ENCODE measurements around the gene FAM229A. TPM values are rescaled to one million over a fixed set of nuclear protein-coding genes. Genes with fewer than 3 reads are reported as not detected.
"Not testable (repeated sequence)": the region's sequence is repeated elsewhere in the genome, so short reads cannot be mapped to it uniquely, and the experiment has no call there.

Gene FAM229A, protein sequence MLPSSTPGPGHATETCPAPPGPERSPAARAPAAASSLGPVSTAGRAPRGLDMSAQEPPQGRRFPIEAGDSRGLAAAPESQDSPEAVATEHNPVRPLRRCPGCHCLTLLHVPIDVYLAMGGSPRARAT
- total RNA-seq = 1 to 10 TPM; 4.4 to 5.4 TPM
- long read RNA-seq, donor 1, partial matches to known transcripts = 1 of 1 reads
- long read RNA-seq, donor 1, other reads (novel, unspliced or antisense) = 0 of 1 reads
- long read RNA-seq, donor 2 = 0 reads

DNA sequence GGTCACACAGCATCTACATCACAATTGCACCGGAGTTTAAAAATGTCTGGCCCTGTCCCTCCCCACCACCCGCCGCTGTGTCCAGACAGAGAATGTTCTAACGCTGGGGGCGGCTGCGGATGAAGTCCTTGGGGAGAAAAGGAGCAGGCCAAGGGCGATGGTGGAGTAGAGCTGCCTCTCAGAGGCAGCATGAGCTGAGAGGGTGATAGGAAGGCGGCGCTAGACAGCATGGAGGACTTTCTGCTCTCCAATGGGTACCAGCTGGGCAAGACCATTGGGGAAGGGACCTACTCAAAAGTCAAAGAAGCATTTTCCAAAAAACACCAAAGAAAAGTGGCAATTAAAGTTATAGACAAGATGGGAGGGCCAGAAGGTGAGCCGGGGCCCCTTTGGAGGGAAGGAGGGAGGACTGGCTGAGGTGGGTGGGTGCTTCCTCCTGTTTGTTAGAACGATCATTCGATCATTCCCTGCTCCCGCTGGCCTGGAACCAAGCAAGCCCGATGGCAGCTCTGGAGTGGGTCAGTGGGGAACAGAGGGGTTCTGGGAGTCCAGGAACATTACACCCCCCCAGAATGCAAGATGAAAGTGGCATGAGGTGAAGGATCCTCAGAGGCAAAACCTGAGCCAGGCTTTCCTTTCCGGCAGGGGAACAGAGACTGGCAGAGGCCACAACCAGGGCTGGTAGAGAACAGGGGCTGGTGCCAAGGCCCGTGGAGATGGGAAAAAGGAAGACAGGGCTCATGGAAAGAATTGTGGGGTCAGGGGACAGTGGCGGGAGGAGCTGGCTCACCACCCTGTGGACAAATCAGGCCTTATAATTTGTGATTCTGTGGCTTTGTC lies at the start of gene FAM229A, which contains the start of gene TSSK3:
Gene FAM229A, minus strand, starts transcription at position 12 of the 840 bp plus-strand sequence. CDS start 394 bp downstream, outside the sequence.
Gene TSSK3, plus strand, starts transcription at position 66 of the 840 bp plus-strand sequence. Its CDS starts 163 bp downstream, at position 229.
- no peak for DNase-seq (ENCODE audit: low spot score)
- intact Hi-C loops (cut with DNase I) = no loop called here

DNA sequence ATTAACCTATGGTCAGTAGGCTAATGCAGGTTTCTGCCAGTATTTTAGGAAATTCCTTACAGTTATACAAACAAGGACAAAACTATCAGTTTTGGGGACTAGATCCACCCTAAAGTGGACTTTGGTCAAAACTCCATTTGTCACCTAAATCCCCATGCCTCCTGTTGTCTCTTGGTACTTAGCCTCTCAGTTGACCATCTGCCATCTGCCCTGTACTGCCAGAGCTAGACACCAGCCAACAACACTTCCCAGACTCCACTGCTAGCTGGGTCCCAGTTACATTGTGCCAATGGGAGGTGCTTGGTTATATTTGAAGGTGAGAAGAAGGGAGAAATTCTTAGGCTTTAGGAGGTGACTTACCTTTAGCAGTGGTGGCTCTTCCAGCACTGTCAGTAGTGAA lies 49.0 kb upstream of the FAM229A start:
- no peak for DNase-seq (ENCODE audit: low spot score)
- intact Hi-C loops (cut with DNase I) = no loop called here

DNA sequence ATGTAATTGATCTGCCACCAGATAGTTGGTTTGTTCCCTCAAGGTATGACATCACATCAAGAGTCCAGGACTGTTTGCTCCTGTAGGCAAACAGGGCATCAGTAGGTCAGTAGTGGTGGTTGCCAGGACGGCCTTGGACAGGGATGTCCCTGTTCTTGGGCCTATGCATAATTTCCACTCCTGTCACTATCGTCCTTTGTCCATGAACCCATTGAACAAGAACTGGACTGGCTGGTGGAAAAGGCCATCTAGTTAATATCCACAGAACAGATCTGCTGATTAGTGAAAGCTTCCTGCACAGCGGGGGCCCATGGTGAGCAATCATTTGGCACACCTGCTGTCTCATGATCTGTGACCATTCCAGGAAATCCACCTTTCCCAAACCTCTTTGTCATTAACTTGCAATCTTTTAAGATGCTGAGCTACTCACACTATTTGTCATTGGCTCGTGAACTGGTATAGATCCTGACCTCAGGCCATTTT lies 44.4 kb upstream of the FAM229A start:
- intact Hi-C loops (cut with DNase I) = no loop called here

DNA sequence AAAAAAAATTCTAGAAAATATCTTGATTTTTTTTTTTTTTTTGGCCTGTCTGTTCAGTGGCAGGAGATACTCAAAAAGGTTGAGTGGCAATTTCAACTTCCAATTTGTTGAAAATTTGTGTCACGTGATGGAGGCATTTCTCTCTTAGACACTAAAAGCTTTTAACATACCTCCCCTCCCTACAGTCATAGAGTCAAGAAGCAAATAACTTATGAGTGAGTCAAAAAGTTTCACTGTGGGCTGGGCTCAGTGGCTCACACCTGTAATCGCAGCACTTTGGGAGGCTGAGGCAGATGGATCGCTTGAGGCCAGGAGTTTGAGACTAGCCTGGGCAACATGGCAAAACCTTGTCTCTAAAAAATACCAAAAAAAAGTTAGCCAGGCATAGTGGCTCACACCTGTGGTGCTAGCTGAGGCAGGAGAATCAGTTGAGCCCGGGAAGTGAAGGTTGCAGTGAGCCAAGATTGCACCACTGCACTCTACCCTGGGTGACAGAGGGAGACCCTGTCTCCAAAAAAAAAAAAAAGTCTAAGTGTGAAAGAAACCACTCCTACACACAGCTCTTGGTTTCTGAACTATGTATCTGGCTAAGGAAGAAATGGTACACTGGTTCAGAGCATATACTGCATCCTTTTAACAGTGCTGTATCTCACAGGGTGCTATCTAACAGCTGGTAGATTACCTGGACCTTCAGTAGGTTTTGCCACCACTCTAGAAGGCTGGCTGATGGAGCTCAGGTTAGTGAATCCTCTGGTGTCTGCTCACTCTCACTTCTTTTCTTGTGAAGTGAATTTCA lies 43.6 kb upstream of the FAM229A start:
- intact Hi-C loops (cut with DNase I) = no loop called here
- DNase-seq (ENCODE audit: low spot score) = no peak

More for the DNA sequence above, 44.4 kb upstream of the FAM229A start:
- no peak for DNase-seq (ENCODE audit: low spot score)

DNA sequence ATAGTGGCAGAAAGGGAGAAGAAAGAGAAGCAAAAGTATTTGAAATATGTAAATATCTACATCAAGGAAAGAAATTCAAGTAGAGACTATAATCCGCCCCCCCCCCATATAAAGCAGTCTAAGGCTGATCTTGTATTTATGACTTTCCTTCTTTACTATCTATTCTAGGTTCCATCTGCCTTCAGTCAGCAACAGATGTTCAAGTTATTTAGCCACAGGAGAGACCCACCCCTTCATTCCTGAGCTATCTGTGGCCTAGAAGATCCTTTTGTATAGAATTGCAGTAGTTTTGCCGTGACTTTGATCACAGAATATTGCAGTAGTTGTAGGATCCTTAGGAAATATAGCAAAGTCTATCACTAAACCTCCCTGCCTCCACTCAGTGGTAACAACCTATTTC lies 42.7 kb upstream of the FAM229A start:
- no peak for DNase-seq (ENCODE audit: low spot score)
- intact Hi-C loops (cut with DNase I) = no loop called here

DNA sequence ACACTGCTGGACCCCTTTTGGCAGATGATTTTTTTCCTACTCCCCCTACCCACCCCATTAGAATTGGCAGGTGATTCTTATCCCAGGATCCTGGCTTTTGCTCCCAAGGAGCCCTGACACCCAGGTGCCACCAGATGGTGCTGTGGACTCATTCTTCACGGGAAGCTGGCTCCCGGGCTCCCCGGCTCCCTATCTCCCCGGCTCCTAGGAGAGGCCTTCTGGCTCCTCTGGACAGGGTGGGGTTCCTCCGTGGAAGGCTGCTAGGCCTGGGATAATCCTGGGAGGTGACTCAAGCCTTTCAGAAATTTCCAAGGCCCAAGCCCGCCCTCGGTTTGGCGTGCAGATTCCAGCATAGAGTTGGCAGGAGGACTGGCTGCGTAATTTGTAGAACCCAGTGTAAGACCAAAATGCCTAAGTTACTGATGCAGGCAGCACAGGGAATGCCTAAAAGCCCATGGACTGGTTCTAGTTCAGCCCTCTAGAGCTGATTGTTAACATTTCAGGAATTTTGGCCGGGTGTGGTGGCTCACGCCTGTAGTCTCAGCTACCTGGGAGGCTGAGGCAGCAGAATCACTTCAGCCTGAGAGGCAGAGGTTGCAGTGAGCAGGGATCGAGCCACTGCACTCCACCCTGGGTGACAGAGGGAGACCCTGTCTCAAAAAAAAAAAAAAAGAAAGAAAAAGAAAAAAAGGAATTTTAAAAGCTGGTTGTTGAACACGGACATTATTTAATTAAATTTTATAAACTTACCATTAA lies 38.8 kb upstream of the FAM229A start:
- intact Hi-C loops (cut with DNase I) = no loop called here
- peak; percentile 96 for DNase-seq (ENCODE audit: low spot score)

DNA sequence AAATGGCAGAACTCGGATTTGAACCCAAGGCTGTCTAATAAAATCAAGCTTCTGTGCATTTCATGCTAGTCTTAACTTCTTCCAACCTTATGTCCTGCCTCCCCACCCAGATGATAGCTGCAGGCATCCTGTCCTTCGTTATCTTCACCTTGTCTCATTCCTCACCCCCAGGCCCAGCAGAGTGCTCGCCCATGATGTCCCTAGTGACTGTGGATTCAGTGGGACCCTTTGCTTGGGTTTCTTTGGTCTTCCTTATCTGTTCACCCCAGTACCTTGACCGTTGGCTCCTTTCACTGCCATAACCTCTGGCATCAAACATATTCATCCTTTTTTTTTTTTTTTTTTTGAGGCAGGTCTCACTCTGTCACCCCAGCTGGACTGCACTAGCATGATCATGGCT lies 37.6 kb upstream of the FAM229A start:
- intact Hi-C loops (cut with DNase I) = no loop called here
- no peak for DNase-seq (ENCODE audit: low spot score)

DNA sequence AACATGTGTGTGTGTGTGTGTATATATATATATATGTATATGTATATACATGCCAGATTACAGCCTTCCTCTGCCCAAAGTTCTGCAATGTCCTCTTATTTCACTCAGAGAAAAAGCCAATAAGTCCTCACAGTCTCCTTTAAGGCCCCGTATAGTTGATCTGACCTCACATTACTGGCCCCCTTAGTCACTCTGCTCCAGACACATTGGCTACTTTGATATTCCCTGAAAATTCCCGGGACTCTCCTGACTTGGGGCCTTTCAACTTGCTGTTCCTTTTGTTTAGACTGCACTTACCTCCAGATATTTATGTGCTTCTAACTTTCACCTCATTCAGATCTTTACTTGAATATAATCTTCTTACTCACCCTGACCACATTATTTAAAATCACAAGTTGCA lies 36.1 kb upstream of the FAM229A start:
- DNase-seq (ENCODE audit: low spot score) = no peak
- intact Hi-C loops (cut with DNase I) = no loop called here

DNA sequence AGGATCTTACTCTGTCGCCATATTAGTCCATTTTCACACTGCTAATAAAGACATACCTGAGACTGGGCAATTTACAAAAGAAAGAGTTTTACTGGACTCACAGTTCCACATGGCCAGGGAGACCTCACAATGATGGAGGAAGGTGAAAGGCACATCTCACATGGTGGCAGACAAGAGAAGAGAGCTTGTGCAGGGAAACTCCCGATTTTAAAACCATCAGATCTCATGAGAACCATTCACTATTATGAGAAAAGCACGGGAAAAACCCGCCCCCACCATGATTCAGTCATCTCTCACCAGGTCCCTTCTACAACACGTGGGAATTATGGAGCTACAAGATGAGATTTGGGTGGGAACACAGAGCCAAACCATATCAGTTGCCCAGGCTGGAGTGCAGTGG lies 34.2 kb upstream of the FAM229A start:
- intact Hi-C loops (cut with DNase I); DNase-seq (ENCODE audit: low spot score): not testable (repeated sequence)

DNA sequence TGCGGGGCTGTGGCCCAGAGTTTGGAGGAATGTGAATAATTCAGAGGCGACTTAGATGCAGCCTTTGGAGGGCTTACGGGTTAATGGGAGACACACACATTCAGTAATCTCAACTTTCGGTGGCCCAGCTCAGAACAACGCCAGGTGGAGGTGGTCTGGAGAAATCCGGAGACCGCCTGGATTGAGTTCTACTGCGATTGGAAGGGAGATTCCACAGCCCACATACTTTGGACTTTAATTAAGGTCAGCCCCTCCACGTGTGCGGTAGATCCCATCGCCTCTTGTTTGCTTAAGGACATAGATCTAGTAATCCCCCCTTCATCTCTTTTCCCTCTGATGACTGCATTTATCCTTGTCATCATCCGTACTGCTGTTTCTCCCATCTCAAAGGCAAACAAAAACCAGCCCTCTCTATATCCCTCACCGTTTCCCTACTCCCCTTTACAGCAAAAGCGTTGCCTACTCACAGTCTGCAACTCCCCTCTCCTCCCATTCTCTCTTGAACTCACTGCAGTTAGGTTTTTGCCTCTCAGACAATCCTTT lies 32.7 kb upstream of the FAM229A start:
- intact Hi-C loops (cut with DNase I) = no loop called here
- DNase-seq (ENCODE audit: low spot score) = no peak

DNA sequence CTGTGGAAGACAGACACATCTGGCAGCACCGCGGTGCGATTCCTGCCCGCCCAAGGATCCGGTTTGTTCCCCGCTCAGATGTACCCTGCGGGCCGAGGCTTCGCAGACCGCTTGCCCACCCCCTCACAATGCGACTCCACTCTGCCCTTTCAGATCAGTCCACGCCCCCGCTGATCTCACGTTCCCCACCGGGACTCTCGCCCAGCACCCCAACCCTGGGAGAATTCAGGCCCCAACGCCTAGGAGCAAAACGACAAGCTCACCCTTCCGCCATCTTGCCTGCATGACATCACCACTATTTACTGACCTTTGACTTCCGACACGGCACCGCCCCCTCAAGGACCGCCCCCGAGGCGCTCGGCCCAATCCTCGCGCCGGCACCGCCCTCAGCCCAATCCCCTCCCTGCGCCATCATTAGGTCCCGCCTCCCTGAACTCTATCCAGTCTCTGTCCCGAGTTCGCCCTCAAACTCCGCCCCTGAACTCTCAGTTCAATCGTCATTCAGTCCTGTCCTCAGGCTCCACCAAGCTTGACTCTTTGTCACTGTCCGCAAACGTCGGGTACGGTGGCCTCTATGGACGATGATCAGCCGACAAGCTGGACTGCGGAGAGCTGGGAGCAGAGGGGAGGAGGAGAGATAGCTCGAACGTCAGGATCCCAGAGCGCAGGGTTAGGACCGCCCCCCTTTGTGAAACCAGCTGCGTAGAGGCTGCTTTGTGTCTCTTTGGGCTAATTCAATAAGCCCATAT lies 32.0 kb upstream of the FAM229A start, which contains the start of gene BSDC1:
Gene BSDC1, minus strand, starts transcription at position 301 of the 749 bp plus-strand sequence. Its CDS starts 27 bp downstream, at position 274.
- intact Hi-C loops (cut with DNase I) = no loop called here
- peak; percentile 99 for DNase-seq (ENCODE audit: low spot score)

DNA sequence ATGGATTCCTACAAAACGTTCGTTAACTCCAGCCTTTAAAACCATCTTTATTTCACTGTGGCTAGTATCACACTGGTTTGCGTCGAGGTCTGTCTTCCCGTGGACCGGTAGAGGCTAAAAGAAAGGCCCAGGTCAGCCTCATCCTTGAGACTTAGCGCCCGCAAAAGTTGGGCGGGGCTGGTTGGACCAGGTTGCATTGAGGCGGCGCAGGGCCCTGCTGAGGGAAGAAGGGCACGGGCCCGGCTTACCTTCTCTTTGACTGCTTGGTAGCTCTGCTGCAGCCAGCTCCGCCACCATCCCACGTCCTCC lies 31.5 kb upstream of the FAM229A start:
- intact Hi-C loops (cut with DNase I) = no loop called here
- DNase-seq (ENCODE audit: low spot score) = no peak

DNA sequence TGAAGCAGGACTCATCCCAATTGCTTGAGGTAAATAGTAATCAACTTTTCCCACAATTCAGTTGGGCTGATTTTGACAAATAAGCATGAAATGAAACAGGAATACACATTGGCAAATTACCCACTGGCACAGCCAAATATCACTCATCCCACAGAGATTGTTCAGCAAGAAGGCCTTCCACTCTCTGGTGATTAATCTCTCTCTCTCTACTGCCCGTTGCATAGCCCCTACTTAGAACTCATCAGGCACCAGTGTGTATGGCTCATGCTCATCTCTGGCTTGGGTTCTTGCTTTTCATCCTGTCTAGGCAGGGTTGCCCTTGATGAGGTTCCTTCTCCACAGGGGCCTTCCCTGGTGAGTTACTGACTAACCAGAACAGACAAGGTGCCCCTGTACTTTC lies 30.9 kb upstream of the FAM229A start:
- intact Hi-C loops (cut with DNase I) = no loop called here
- no peak for DNase-seq (ENCODE audit: low spot score)

DNA sequence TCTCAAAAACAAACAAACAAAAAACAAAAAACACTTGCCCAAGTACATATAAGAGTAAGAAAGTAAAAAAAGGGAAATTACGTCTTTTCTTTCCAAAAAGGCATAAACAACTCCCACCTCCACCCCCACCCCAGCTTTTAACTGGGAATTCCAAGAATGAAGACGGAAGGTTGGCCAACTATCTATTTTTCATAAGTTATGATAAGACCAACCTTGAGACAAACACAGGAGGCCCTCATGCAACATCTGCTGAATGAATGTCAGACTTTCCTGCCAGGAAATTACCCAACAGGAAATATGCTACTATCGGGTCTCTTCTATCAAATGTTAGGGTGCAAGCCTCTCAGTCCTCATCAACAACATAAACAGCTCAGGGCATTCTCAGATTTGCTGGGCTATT lies 30.0 kb upstream of the FAM229A start:
- DNase-seq (ENCODE audit: low spot score) = no peak
- intact Hi-C loops (cut with DNase I) = no loop called here

DNA sequence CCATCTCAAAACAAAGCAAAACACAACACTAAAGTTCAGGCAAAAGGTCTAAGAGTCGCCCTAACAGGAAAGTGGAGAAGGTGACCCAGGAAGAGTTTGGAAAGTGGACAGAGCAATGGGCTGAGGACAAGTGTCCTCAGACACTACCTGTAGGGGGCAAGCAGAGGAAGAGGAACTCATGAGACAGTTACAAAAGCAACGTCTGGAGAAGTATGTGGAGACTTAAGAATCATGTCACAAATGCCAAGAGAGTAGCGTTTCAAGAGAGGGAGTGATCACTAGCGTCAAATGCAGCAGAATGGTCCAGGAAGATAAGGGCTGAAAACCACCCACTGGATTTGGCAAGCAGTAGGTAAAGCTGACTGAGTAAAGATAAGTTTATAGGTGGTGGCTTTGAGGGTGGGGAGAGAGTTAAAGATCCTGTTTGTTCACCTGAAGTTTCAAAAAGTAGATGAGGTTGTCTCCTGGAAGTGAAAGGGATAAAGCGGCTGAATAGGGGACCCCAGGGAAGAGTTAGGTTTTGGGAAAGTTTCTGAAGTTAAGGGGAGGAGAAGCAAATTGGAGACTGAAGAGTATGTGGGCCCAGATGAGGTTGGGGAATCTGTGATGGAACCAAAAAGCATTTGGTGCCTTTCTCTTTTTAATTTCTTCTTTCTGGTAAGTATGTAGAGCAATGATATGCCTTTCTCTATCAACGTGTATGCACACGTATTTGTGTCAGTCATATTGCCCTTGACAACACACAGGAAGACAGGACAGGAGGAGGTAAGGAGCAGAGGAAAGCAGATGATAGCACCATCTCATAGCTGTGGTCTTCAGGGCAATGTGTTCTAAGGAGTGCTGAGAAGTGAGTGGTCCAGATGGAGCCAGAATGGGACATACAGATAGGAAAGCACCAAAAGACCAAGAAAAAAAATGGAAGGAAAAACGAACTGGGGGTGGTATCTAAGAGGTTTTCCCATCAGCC lies 28.9 kb upstream of the FAM229A start:
- DNase-seq (ENCODE audit: low spot score) = no peak
- intact Hi-C loops (cut with DNase I) = no loop called here

DNA sequence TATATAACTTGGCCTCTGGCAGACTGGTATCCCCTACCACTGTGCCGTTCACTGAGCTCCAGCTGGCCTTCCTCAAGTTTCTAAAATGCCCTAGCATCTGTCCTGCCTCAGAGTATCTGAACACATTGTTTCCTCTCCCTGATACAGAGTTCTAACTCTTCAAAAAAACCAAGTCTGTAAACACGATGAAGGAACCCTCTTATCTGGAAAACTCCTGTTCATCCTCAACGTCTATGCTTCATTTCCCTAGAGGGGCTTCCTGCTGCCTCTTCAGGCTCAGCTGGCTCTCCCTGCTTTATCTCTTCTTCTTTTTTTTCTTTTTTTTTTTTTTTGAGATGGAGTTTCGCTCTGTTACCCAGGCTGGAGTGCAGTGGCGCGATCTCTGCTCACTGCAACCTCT lies 26.4 kb upstream of the FAM229A start:
- intact Hi-C loops (cut with DNase I) = no loop called here
- DNase-seq (ENCODE audit: low spot score) = no peak
